Spleen (tissue), 11 donors: ENCODE measurements around the gene CALCR. TPM values are rescaled to one million over a fixed set of nuclear protein-coding genes. Genes with fewer than 3 reads are reported as not detected.

ENCODE experiments used
- DNase-seq: peaks from one replicate; pipeline ENCODE4 v3.0.0-alpha.2; 2020
- H3K27ac ChIP-seq, 8 donors: fragments of 200-600 bp; sonication (generic) in 7 of 8; 1 replicate in 4 of 8; 2 replicates in 4 of 8; pipeline versions ENCODE4 v1.5.0 to v1.8.0; 2016 to 2021; ENCODE audit warnings: inconsistent platforms in 4 of 8, mild to moderate bottlenecking in 4 of 8, moderate library complexity in 1 of 8
- H3K27me3 ChIP-seq, 7 donors: fragments of 200-600 bp; sonication (generic) in 6 of 7; replicated peaks in 1 of 7; 1 replicate in 4 of 7; 2 replicates in 3 of 7; pipeline versions ENCODE4 v1.5.0 to v1.8.0; 2016 to 2021; ENCODE audit warnings: inconsistent platforms in 3 of 7, mild to moderate bottlenecking in 1 of 7
- H3K36me3 ChIP-seq, 6 donors: fragments of 200-600 bp; sonication (generic) in 5 of 6; 1 replicate in 4 of 6; 2 replicates in 2 of 6; pipeline versions ENCODE4 v1.5.0 to v1.8.0; 2016 to 2021; ENCODE audit warnings: inconsistent platforms in 2 of 6
- H3K4me1 ChIP-seq, 6 donors: fragments of 200-600 bp; sonication (generic) in 5 of 6; 1 replicate in 3 of 6; 2 replicates in 3 of 6; pipeline versions ENCODE4 v1.5.0 to v1.8.0; 2016 to 2021; ENCODE audit warnings: inconsistent platforms in 3 of 6
- H3K4me3 ChIP-seq, 8 donors: fragments of 200-600 bp; sonication (generic) in 7 of 8; 1 replicate in 4 of 8; 2 replicates in 4 of 8; pipeline versions ENCODE4 v1.5.0 to v1.8.0; 2016 to 2021; ENCODE audit warnings: inconsistent platforms in 4 of 8, mild to moderate bottlenecking in 4 of 8, moderate library complexity in 2 of 8
- H3K9me3 ChIP-seq, 8 donors: fragments of 200-600 bp; sonication (generic) in 7 of 8; 1 replicate in 4 of 8; 2 replicates in 4 of 8; pipeline versions ENCODE4 v1.5.0 to v1.8.0; 2016 to 2021; ENCODE audit warnings: inconsistent platforms in 4 of 8
- POLR2A ChIP-seq, 3 donors: fragments of 450-650 bp; IDR thresholded peaks; one replicate each; pipeline ENCODE4 v1.5.1; 2017; ENCODE audit warnings: antibody characterized with exemption in 3 of 3, mild to moderate bottlenecking in 1 of 3
- POLR2AphosphoS5 ChIP-seq, 3 donors: sonication (generic); formaldehyde crosslinking; IDR thresholded peaks; one replicate each; pipeline ENCODE4 v1.5.1; 2017; ENCODE audit warnings: antibody characterized with exemption in 3 of 3
- WGBS, 5 donors: extraction: QIAGEN DNeasy Blood & Tissue Kit in 3 of 5; methylation state at CpG; one replicate each; pipeline versions ENCODE4 v1.1.5 to v1.1.7; 2013 to 2018; 5-methylcytosine and 5-hydroxymethylcytosine counted together
- intact Hi-C: fragments of 100-400 bp; cut with DNase I; formaldehyde crosslinking; loops from one replicate; pipeline ENCODE4 v1.15.0; 2023; ENCODE audit warnings: low total_unique reads
- polyA plus RNA-seq, 3 donors: library from polyadenylated mRNA; stranded (reverse); fragments of 200-250 nt; gene quantifications; one replicate each; pipeline ENCODE4 v1.2.1, GENCODE V29; 2013
- total RNA-seq, 7 donors: library from RNA; depleted of rRNA in 3 of 7; stranded (reverse); fragments of >200 nt in 3 of 7; fragmentation: NEBNext Ultra II Directional in 4 of 7; extraction: Animal tissue kit (Norgen Biotek cat#: 25700) in 4 of 7; gene quantifications; one replicate each; pipeline versions ENCODE4 v1.1.0 to v1.2.1, GENCODE V29; 2016 to 2021
- TF ChIP-seq, protein P1 (sequence below), 11 experiments: fragments of 200-600 bp in 7 of 11; fragments of 450-650 bp in 4 of 11; sonication (generic) in 4 of 11; IDR thresholded peaks in 8 of 11; conservative IDR thresholded peaks in 3 of 11; 1 replicate in 7 of 11; 2 replicates in 4 of 11; pipeline versions ENCODE4 v1.4.0 to v1.8.0; 2016 to 2021; ENCODE audit warnings: antibody characterized with exemption in 11 of 11, inconsistent platforms in 4 of 11, mild to moderate bottlenecking in 1 of 11
- donor health status: healthy with polysubstance abuse.
- donor health status: DM: no; HTN: no; CAD: no; lungs with moderate emphysema.
- donor health status: DM: no; HTN: no; CAD: no.
- donor health status: Bipolar disorder and iron deficiency.
- donor health status: healthy.
- donor health status: DM: no; HTN: no; CAD: no.
- donor health status: DM: yes; HTN: yes; CAD: no.

Gene CALCR
- total and polyA plus RNA-seq, 10 donors = not detected

DNA sequence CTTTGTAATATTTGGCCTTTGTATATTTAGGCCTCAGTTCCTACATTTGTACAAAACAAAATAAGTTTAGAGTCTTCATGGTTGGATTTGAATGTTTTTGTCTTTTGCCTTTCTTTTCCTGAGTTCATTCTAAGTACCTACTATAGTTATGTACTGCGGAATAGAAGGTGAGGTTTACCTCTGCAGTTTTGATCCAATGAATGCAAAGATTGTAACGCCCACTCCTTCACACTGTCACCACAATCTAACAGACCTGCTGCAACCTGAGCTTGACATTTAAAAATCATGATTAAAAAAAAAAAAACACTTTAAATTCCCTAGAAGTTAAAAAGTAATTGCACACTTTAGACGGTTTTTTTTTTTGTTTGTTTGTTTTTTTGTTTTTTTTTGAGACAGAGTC, 145.0 kb downstream of the CALCR start:
- 75 to 85% (median 83%) methylated on average over 3 of the region's 3 CpGs for whole genome bisulfite sequencing, 5 donors
- no peak for DNase-seq

GRCh38 chr7:93427107-93427506, 147.4 kb downstream of the CALCR start:
- TF ChIP-seq POLR2A (IDR thresholded peaks at IDR 0.05) = no peak
- TF ChIP-seq, protein P1, sequence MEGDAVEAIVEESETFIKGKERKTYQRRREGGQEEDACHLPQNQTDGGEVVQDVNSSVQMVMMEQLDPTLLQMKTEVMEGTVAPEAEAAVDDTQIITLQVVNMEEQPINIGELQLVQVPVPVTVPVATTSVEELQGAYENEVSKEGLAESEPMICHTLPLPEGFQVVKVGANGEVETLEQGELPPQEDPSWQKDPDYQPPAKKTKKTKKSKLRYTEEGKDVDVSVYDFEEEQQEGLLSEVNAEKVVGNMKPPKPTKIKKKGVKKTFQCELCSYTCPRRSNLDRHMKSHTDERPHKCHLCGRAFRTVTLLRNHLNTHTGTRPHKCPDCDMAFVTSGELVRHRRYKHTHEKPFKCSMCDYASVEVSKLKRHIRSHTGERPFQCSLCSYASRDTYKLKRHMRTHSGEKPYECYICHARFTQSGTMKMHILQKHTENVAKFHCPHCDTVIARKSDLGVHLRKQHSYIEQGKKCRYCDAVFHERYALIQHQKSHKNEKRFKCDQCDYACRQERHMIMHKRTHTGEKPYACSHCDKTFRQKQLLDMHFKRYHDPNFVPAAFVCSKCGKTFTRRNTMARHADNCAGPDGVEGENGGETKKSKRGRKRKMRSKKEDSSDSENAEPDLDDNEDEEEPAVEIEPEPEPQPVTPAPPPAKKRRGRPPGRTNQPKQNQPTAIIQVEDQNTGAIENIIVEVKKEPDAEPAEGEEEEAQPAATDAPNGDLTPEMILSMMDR (IDR thresholded peaks at IDR 0.05 in 8 of 11, conservative IDR thresholded peaks at IDR 0.05 in 3 of 11) = no peak
- TF ChIP-seq POLR2AphosphoS5 (IDR thresholded peaks at IDR 0.05) = no peak
- intact Hi-C loops = no loop called here
- Histone ChIP-seq H3K4me3 (no peak overlapping the region), H3K27me3 (no peaks in the 10 kb centered on the region), H3K4me1 (peaks cover 0 to 11% (median 0%) of the 10 kb centered on the region in 6 donors), H3K36me3 (no peaks in the 10 kb centered on the region), H3K9me3 (no peaks in the 10 kb centered on the region), H3K27ac (no peak overlapping the region)
- whole genome bisulfite sequencing, 5 donors = 35 to 64% (median 48%) methylated on average over 2 of the region's 2 CpGs
- no peak for DNase-seq

More for the DNA sequence above, 145.0 kb downstream of the CALCR start:
- no peak for TF ChIP-seq POLR2A (IDR thresholded peaks at IDR 0.05)
- TF ChIP-seq POLR2AphosphoS5 (IDR thresholded peaks at IDR 0.05) = no peak
- TF ChIP-seq, protein P1 (IDR thresholded peaks at IDR 0.05 in 8 of 11, conservative IDR thresholded peaks at IDR 0.05 in 3 of 11) = no peak
- Histone ChIP-seq H3K4me1 (peaks cover 0 to 11% (median 0%) of the 10 kb centered on the region in 6 donors), H3K36me3 (no peaks in the 10 kb centered on the region), H3K27me3 (no peaks in the 10 kb centered on the region), H3K27ac (no peak overlapping the region), H3K4me3 (no peak overlapping the region), H3K9me3 (no peaks in the 10 kb centered on the region)
- intact Hi-C loops = no loop called here

DNA sequence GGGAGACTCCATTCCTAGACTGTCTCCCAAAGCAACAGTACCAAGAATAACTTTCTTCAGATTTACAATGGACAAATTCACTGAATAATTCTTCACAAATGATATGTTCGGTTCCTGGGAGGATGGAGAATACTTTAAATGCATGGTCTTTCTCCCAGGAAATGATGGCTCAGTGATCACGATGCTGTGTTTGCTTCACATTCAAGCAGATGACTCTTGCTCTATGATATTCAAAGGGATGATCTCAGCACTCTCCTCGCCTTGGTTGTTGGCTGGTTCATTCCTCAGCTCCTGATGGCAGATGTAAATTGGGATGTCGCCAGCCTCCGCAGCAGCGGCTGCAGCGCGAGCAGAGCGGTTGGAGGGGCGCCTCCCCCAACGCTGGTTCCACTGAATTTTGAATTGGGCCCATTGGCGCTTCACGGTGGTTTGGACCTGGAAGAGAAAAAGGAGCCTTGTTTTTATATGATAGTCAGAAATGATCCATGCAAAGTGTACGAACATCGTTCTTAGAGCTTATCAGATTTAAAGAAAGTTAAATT, 148.3 kb downstream of the CALCR start:
- Histone ChIP-seq H3K27ac (no peak overlapping the region), H3K36me3 (no peaks in the 10 kb centered on the region), H3K9me3 (no peaks in the 10 kb centered on the region), H3K27me3 (no peaks in the 10 kb centered on the region), H3K4me1 (peaks cover 0 to 8% (median 0%) of the 10 kb centered on the region in 6 donors), H3K4me3 (no peak overlapping the region)
- intact Hi-C loops = no loop called here
- no peak for DNase-seq
- TF ChIP-seq, protein P1 (IDR thresholded peaks at IDR 0.05 in 8 of 11, conservative IDR thresholded peaks at IDR 0.05 in 3 of 11) = no peak
- TF ChIP-seq POLR2A (IDR thresholded peaks at IDR 0.05) (no peak), POLR2AphosphoS5 (IDR thresholded peaks at IDR 0.05) (no peak)
- 92 to 95% (median 94%) methylated on average over 15 of the region's 15 CpGs for WGBS, 5 donors

DNA sequence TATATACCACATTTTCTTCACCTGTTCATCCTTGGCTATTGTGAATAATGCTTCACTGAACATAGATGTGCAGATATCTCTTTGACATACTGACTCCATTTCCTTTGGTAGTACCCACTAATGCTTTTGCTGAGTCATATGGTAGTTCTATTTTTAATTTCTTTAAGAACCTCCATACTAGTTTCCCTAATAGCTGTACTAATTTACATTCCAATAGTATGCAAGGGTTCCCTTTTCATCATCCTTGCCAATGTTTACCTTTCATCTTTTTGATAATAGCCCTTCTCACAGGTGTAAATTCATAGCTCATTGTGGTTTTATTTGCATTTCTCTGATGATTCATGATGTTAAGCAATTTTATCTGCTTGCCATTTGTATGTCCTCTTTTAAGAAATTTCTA, 159.9 kb downstream of the CALCR start:
- Histone ChIP-seq H3K9me3 (no peaks in the 10 kb centered on the region), H3K4me1 (no peaks in the 10 kb centered on the region), H3K27ac (no peak overlapping the region), H3K27me3 (no peaks in the 10 kb centered on the region), H3K4me3 (no peak overlapping the region), H3K36me3 (no peaks in the 10 kb centered on the region)
- TF ChIP-seq POLR2AphosphoS5 (IDR thresholded peaks at IDR 0.05) (no peak), POLR2A (IDR thresholded peaks at IDR 0.05) (no peak)
- TF ChIP-seq, protein P1 (IDR thresholded peaks at IDR 0.05 in 8 of 11, conservative IDR thresholded peaks at IDR 0.05 in 3 of 11) = no peak
- no peak for DNase-seq
- intact Hi-C loops = no loop called here
